Astrocyte (in vitro differentiated cells and primary cell): Measurements from ENCODE around the gene CAGE1. TPM values are rescaled to one million over a fixed set of nuclear protein-coding genes. Genes with fewer than 3 reads are reported as not detected.

Experiments
- DNase-seq: peaks from one replicate; pipeline ENCODE4 v3.0.0-alpha.2; 2010; ENCODE audit warnings: low read depth
- FAIRE-seq: peaks from 2 replicates; lab custom pipeline; 2011; peaks lifted over from hg19 to GRCh38; lab: Jason Lieb, UNC
- H2AFZ ChIP-seq: 2 replicates; pipeline ENCODE4 v1.6.0; 2012; ENCODE audit warnings: low read depth, low read length, inconsistent platforms
- H3K27ac ChIP-seq: 2 replicates; pipeline ENCODE4 v1.5.1; 2011; ENCODE audit warnings: low read depth, low read length, inconsistent platforms
- H3K27me3 ChIP-seq: 2 replicates; pipeline ENCODE4 v1.6.0; 2011; ENCODE audit warnings: low read length, inconsistent platforms; ENCODE audit not compliant: insufficient read depth
- H3K36me3 ChIP-seq: 2 replicates; pipeline ENCODE4 v1.5.1; 2011; ENCODE audit warnings: low read length, inconsistent platforms; ENCODE audit not compliant: insufficient read depth
- H3K4me1 ChIP-seq: 2 replicates; pipeline ENCODE4 v1.5.1; 2011; ENCODE audit warnings: low read length, inconsistent platforms; ENCODE audit not compliant: insufficient read depth
- H3K4me2 ChIP-seq: 2 replicates; pipeline ENCODE4 v1.6.0; 2012; ENCODE audit warnings: low read length, inconsistent platforms
- H3K4me3 ChIP-seq: 2 replicates; pipeline ENCODE4 v1.5.1; 2011; ENCODE audit warnings: low read depth, mild to moderate bottlenecking, low read length, inconsistent platforms; ENCODE audit not compliant: insufficient read depth
- H3K79me2 ChIP-seq: 2 replicates; pipeline ENCODE4 v1.6.0; 2012; ENCODE audit warnings: mild to moderate bottlenecking, low read length, inconsistent platforms; ENCODE audit not compliant: insufficient read depth
- H3K9ac ChIP-seq: 2 replicates; pipeline ENCODE4 v1.6.0; 2012; ENCODE audit warnings: mild to moderate bottlenecking, low read length, inconsistent platforms
- H3K9me3 ChIP-seq: 2 replicates; pipeline ENCODE4 v1.5.1; 2012; ENCODE audit warnings: low read depth, mild to moderate bottlenecking, low read length, inconsistent platforms; ENCODE audit not compliant: insufficient read depth
- H4K20me1 ChIP-seq: 2 replicates; pipeline ENCODE4 v1.6.0; 2012; ENCODE audit warnings: low read length, inconsistent platforms; ENCODE audit not compliant: insufficient read depth
- H3K27ac Mint-ChIP-seq: one replicate; pipeline ENCODE4 v1.8.0; 2021; ENCODE audit warnings: mild to moderate bottlenecking, mixed read lengths; ENCODE audit not compliant: unreplicated experiment
- H3K27me3 Mint-ChIP-seq: one replicate; pipeline ENCODE4 v1.8.0; 2021; ENCODE audit warnings: low read depth, mixed read lengths; ENCODE audit not compliant: unreplicated experiment
- H3K36me3 Mint-ChIP-seq: one replicate; pipeline ENCODE4 v1.8.0; 2021; ENCODE audit warnings: low read depth, mixed read lengths; ENCODE audit not compliant: unreplicated experiment
- H3K4me1 Mint-ChIP-seq: one replicate; pipeline ENCODE4 v1.8.0; 2021; ENCODE audit warnings: low read depth, mixed read lengths; ENCODE audit not compliant: unreplicated experiment
- H3K4me3 Mint-ChIP-seq: one replicate; pipeline ENCODE4 v1.8.0; 2021; ENCODE audit warnings: mild to moderate bottlenecking, moderate library complexity, mixed read lengths; ENCODE audit not compliant: unreplicated experiment
- H3K9me3 Mint-ChIP-seq: one replicate; pipeline ENCODE4 v1.8.0; 2021; ENCODE audit warnings: mild to moderate bottlenecking, mixed read lengths; ENCODE audit not compliant: unreplicated experiment
- EZH2 ChIP-seq: IDR thresholded peaks from 2 replicates; pipeline ENCODE4 v1.6.1; 2012; ENCODE audit warnings: mild to moderate bottlenecking, low read length, inconsistent platforms; ENCODE audit not compliant: insufficient read depth
- total RNA-seq: library from RNA; stranded (reverse); gene quantifications from 2 replicates; pipeline ENCODE4 v1.2.1, GENCODE V29; 2021
- TF ChIP-seq, protein P1 (sequence below): IDR thresholded peaks from 2 replicates; pipeline ENCODE4 v1.5.1; 2011; ENCODE audit warnings: low read depth, mild to moderate bottlenecking, inconsistent platforms, low read length, moderate library complexity; ENCODE audit not compliant: insufficient read depth

Gene CAGE1
- total RNA-seq, 1 donor from 2014 or later, result 0.30 TPM

DNA sequence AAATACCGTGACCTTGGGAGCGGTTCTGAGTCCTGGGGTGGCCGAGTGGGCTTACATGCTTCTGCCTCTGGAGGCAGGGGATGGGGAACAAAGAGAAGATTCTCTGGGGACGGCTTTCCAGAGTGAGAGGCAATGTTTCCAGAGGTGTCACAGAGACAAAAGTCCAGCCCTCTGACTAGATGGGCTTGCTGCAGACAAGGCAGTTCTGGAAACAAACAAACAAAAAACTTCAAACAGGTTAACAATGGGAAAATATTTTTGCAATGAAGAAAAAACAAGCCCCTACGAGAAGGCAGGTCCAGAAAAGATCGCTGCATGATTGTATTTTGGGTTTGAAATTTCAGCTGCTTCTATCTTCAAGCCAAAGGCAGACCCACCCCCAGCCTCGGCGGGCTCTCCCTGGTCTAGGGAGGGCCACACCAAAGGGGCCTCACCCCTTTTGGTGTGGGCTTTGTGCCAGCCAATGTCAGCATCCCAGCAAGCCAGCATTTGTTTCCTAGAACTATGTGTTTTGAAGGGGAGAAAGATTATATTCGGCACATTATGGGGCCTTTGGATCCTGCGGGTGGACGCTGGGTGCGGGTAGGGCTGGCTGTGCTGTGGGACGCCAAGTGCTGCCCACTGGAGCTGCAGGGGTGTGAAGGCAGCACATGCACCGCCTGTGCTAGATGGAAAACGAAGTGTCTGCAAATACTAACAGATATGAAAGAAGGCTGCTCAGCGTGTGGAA, 43.0 kb upstream of the CAGE1 start:
- no peak overlapping the region for H3K27ac ChIP-seq
- H3K4me2 ChIP-seq, result peak overlapping the region; percentile 40
- no peaks in the 10 kb centered on the region for H3K9me3 ChIP-seq
- H3K79me2 ChIP-seq, result no peaks in the 10 kb centered on the region
- no peaks in the 10 kb centered on the region for H3K27me3 ChIP-seq
- no peaks in the 10 kb centered on the region for H4K20me1 ChIP-seq
- peak overlapping the region; percentile 47 for H2AFZ ChIP-seq
- DNase-seq (no peak), FAIRE-seq (no peak)
- H3K36me3 ChIP-seq, result no peaks in the 10 kb centered on the region
- TF ChIP-seq EZH2, result no peak
- TF ChIP-seq, protein P1, sequence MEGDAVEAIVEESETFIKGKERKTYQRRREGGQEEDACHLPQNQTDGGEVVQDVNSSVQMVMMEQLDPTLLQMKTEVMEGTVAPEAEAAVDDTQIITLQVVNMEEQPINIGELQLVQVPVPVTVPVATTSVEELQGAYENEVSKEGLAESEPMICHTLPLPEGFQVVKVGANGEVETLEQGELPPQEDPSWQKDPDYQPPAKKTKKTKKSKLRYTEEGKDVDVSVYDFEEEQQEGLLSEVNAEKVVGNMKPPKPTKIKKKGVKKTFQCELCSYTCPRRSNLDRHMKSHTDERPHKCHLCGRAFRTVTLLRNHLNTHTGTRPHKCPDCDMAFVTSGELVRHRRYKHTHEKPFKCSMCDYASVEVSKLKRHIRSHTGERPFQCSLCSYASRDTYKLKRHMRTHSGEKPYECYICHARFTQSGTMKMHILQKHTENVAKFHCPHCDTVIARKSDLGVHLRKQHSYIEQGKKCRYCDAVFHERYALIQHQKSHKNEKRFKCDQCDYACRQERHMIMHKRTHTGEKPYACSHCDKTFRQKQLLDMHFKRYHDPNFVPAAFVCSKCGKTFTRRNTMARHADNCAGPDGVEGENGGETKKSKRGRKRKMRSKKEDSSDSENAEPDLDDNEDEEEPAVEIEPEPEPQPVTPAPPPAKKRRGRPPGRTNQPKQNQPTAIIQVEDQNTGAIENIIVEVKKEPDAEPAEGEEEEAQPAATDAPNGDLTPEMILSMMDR, result no peak
- no peaks in the 10 kb centered on the region for H3K27me3 Mint-ChIP-seq
- peak overlapping the region; percentile 48 for H3K27ac Mint-ChIP-seq
- no peak overlapping the region for H3K9ac ChIP-seq
- H3K9me3 Mint-ChIP-seq, result peaks cover 2% of the 10 kb centered on the region
- no peak overlapping the region for H3K4me3 ChIP-seq
- peaks cover 15% of the 10 kb centered on the region for H3K4me1 Mint-ChIP-seq
- H3K36me3 Mint-ChIP-seq, result no peaks in the 10 kb centered on the region
- H3K4me1 ChIP-seq, result no peaks in the 10 kb centered on the region
- no peak overlapping the region for H3K4me3 Mint-ChIP-seq

DNA sequence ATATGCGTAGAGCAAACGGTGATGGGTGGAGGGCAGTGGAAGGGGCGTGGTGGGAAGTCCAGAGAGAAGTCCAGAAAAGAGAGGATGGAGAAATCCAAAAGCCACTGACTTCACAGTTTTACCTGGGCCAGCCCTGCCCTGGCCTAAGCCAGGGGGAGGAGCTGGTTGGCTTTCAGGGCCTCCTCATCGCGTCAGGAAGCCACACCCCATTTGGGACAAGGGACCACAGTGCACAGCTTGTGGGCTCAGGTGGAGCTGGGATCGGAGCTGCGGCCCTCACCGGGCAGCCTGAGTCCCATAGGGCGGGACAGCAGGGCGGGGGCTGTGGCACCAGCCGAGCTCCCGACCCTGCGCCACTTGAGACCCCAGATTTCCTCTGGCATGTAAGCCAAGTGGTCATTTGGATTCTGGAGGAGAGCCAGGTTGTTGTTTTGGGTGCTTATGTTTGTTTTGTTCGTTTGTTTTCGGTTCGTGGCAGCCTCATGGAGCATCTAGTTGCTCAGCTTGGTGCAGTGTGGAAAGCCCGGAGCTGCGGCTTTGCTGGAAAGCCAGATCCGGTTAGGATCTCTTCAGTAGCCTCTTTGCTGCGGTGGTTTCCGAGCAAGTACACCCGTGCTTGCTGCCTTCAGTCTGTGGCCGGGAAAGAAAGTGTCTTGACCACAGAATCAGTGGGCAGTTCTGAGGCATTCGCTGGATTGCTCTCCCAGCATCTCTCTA, 42.3 kb upstream of the CAGE1 start:
- no peaks in the 10 kb centered on the region for H3K4me1 ChIP-seq
- H3K4me3 ChIP-seq, result no peak overlapping the region
- no peaks in the 10 kb centered on the region for H3K36me3 ChIP-seq
- no peaks in the 10 kb centered on the region for H3K36me3 Mint-ChIP-seq
- H3K9ac ChIP-seq, result no peak overlapping the region
- peak overlapping the region; percentile 40 for H3K4me2 ChIP-seq
- H4K20me1 ChIP-seq, result no peaks in the 10 kb centered on the region
- H3K9me3 ChIP-seq, result no peaks in the 10 kb centered on the region
- no peak overlapping the region for H3K27ac Mint-ChIP-seq
- peaks cover 3% of the 10 kb centered on the region for H3K9me3 Mint-ChIP-seq
- FAIRE-seq (no peak), DNase-seq (peak; percentile 23)
- peaks cover 15% of the 10 kb centered on the region for H3K4me1 Mint-ChIP-seq
- no peak overlapping the region for H3K27ac ChIP-seq
- TF ChIP-seq EZH2, result no peak
- TF ChIP-seq, protein P1, result no peak
- H3K79me2 ChIP-seq, result no peaks in the 10 kb centered on the region
- no peaks in the 10 kb centered on the region for H3K27me3 Mint-ChIP-seq
- peak overlapping the region; percentile 47 for H2AFZ ChIP-seq
- H3K4me3 Mint-ChIP-seq, result no peak overlapping the region
- H3K27me3 ChIP-seq, result no peaks in the 10 kb centered on the region

DNA sequence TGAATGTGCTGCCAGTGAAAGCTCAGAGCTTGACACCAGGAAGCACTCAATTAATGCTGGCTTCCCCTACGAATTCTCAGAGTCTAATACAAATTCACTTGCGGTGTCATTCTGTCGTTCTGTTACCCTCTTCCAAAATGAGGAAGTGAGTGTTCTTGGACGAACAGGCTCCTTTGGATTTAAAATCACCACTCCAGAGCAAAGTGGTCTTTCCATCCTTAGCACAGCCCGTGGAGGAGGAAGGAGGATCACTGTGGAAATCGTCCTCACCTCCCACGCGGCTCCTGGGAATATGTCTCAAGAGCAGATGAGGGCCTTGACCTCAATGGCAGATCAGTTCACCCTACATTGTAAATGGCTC, 41.8 kb upstream of the CAGE1 start:
- Histone ChIP-seq H3K79me2 (no peaks in the 10 kb centered on the region), H3K4me2 (no peak overlapping the region), H3K27ac (no peak overlapping the region), H3K4me3 (no peak overlapping the region), H2AFZ (no peak overlapping the region), H3K27me3 (no peaks in the 10 kb centered on the region), H3K9me3 (no peaks in the 10 kb centered on the region), H3K36me3 (no peaks in the 10 kb centered on the region), H3K9ac (no peak overlapping the region), H4K20me1 (no peaks in the 10 kb centered on the region), H3K4me1 (no peaks in the 10 kb centered on the region)
- Mint-ChIP-seq H3K9me3 (peaks cover 8% of the 10 kb centered on the region), H3K27me3 (no peaks in the 10 kb centered on the region), H3K27ac (no peak overlapping the region), H3K4me3 (no peak overlapping the region), H3K4me1 (peaks cover 15% of the 10 kb centered on the region), H3K36me3 (no peaks in the 10 kb centered on the region)
- DNase-seq, result no peak
- TF ChIP-seq, protein P1, result no peak
- TF ChIP-seq EZH2, result no peak
- FAIRE-seq, result no peak
